Neural cell (in vitro differentiated cells): Measurements from ENCODE around the gene RCN2. TPM values are rescaled to one million over a fixed set of nuclear protein-coding genes. Genes with fewer than 3 reads are reported as not detected.

Experiments used
- H2AFZ ChIP-seq: fragments of 200-600, 300-800 bp; sonication (generic), shearing (Covaris generic); 2 replicates; pipeline ENCODE4 v1.6.0; 2014; ENCODE audit warnings: low read depth, mild to moderate bottlenecking, antibody characterized with exemption, low read length, moderate library complexity
- H3F3A ChIP-seq: fragments of 200-600 bp; shearing (Covaris generic); 2 replicates; pipeline ENCODE4 v1.6.1; 2016; ENCODE audit warnings: mild to moderate bottlenecking, moderate library complexity, mixed read lengths, antibody characterized with exemption, low read length; ENCODE audit not compliant: insufficient read depth, poor library complexity, severe bottlenecking
- H3K27ac ChIP-seq: fragments of 200-600, 300-800 bp; sonication (generic), shearing (Covaris generic); 2 replicates; pipeline ENCODE4 v1.5.1; 2014; ENCODE audit warnings: mild to moderate bottlenecking, low read length, moderate library complexity
- H3K27me3 ChIP-seq: fragments of 300-800, 200-600 bp; sonication (generic), shearing (Covaris generic); 2 replicates; pipeline ENCODE4 v1.6.0; 2014; ENCODE audit warnings: mild to moderate bottlenecking, low read depth, low read length, moderate library complexity; ENCODE audit not compliant: insufficient read depth
- H3K36me3 ChIP-seq: fragments of 300-800, 200-600 bp; sonication (generic), shearing (Covaris generic); 2 replicates; pipeline ENCODE4 v1.5.1; 2014; ENCODE audit warnings: mild to moderate bottlenecking, antibody characterized with exemption, low read length, moderate library complexity; ENCODE audit not compliant: insufficient read depth
- H3K4me2 ChIP-seq: fragments of 300-800, 200-600 bp; sonication (generic), shearing (Covaris generic); 2 replicates; pipeline ENCODE4 v1.6.0; 2014; ENCODE audit warnings: mild to moderate bottlenecking, low read length
- H3K4me3 ChIP-seq: fragments of 300-800, 200-600 bp; sonication (generic), shearing (Covaris generic); 2 replicates; pipeline ENCODE4 v1.5.1; 2014; ENCODE audit warnings: mild to moderate bottlenecking, low read length, moderate library complexity
- H3K79me2 ChIP-seq: fragments of 200-600 bp; shearing (Covaris generic); replicated peaks from 2 replicates; pipeline ENCODE4 v1.6.0; 2014; ENCODE audit warnings: mild to moderate bottlenecking, low read length, moderate library complexity; ENCODE audit not compliant: insufficient read depth
- H3K9ac ChIP-seq: fragments of 300-800, 200-600 bp; sonication (generic), shearing (Covaris generic); 2 replicates; pipeline ENCODE4 v1.6.1; 2016; ENCODE audit warnings: mild to moderate bottlenecking, low read length, mixed read lengths
- H3K9me2 ChIP-seq: fragments of 200-600 bp; shearing (Covaris generic); 2 replicates; pipeline ENCODE4 v1.6.1; 2016; ENCODE audit warnings: mild to moderate bottlenecking, low read length, mixed read lengths; ENCODE audit not compliant: insufficient read depth
- H3K9me3 ChIP-seq: fragments of 200-600, 300-800 bp; sonication (generic), shearing (Covaris generic); 2 replicates; pipeline ENCODE4 v1.6.1; 2016; ENCODE audit warnings: mild to moderate bottlenecking, mixed run types, low read length, moderate library complexity, mixed read lengths
- H4K20me1 ChIP-seq: fragments of 200-600 bp; shearing (Covaris generic); 2 replicates; pipeline ENCODE4 v1.6.1; 2016; ENCODE audit warnings: mild to moderate bottlenecking, mixed run types; ENCODE audit not compliant: insufficient read depth
- CTCF ChIP-seq: fragments of 450-650 bp; IDR thresholded peaks from 2 replicates; pipeline ENCODE4 v1.5.1; 2014; ENCODE audit warnings: antibody characterized with exemption, mild to moderate bottlenecking, moderate library complexity; ENCODE audit not compliant: poor library complexity, severe bottlenecking
- EZH2 ChIP-seq: fragments of 200-600, 300-800 bp; shearing (Covaris generic), sonication (generic); IDR thresholded peaks from 2 replicates; pipeline ENCODE4 v1.6.1; 2014; ENCODE audit warnings: antibody characterized with exemption, low read length, borderline replicate concordance, mild to moderate bottlenecking; ENCODE audit not compliant: insufficient read depth, poor library complexity, severe bottlenecking
- MXI1 ChIP-seq: fragments of 450-650 bp; conservative IDR thresholded peaks from 2 replicates; pipeline ENCODE4 v1.6.1; 2014; ENCODE audit warnings: antibody characterized with exemption, mild to moderate bottlenecking; ENCODE audit not compliant: poor library complexity, severe bottlenecking
- POLR2AphosphoS5 ChIP-seq: IDR thresholded peaks from 2 replicates; pipeline ENCODE4 v1.6.1; 2012
- RAD21 ChIP-seq: fragments of 450-650 bp; conservative IDR thresholded peaks from 2 replicates; pipeline ENCODE4 v1.6.1; 2014; ENCODE audit warnings: antibody characterized with exemption, mild to moderate bottlenecking, moderate library complexity
- REST ChIP-seq: IDR thresholded peaks from 2 replicates; pipeline ENCODE4 v1.6.1; 2012; ENCODE audit warnings: borderline replicate concordance
- TAF1 ChIP-seq: IDR thresholded peaks from 2 replicates; pipeline ENCODE4 v1.6.1; 2012; ENCODE audit warnings: low read depth
- polyA plus RNA-seq: library from polyadenylated mRNA; depleted of rRNA; stranded (reverse); fragments of >200 nt; gene quantifications from 2 replicates; pipeline ENCODE4 v1.2.3, GENCODE V29; 2014

Gene RCN2
- polyA plus RNA-seq, 1 donor from 2014 or later, result 400 TPM

DNA sequence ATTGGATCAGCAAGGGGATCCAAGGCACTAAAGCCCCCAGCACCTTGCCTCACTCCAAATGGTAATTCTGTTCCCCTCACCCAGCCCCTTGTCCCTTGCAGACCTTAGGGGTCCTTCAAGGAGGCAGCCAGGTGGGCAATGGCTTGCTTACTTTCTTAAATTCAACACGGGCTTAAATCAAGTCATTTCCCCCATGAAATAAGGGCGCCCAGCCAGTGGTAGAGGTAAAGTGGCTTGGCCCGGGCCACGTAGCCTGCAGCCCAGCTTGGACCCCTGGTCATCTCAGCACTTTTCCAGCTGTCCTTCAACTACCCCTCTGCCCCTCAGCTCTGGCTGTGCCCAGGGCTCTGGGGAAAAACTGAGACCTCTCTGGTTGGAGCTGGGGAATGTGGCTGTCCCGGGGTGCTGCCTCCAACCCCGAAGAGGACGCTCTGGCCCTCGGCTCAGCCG is 64.6 kb downstream of the RCN2 start:
- Histone ChIP-seq H3K9ac (no peak overlapping the region), H3K9me3 (no peaks in the 10 kb centered on the region), H3K4me2 (no peak overlapping the region), H3K36me3 (no peaks in the 10 kb centered on the region), H4K20me1 (no peaks in the 10 kb centered on the region), H3K4me3 (no peak overlapping the region), H3F3A (no peaks in the 10 kb centered on the region), H3K27me3 (no peaks in the 10 kb centered on the region), H3K27ac (no peak overlapping the region), H2AFZ (no peak overlapping the region), H3K9me2 (no peaks in the 10 kb centered on the region), H3K79me2 (no peaks in the 10 kb centered on the region)
- TF ChIP-seq REST, result no peak
- TF ChIP-seq CTCF, result no peak
- no peak for TF ChIP-seq RAD21
- TF ChIP-seq TAF1, result no peak
- no peak for TF ChIP-seq MXI1
- no peak for TF ChIP-seq EZH2
- no peak for TF ChIP-seq POLR2AphosphoS5

GRCh38 chr15:76996526-76997401 is 65.2 kb downstream of the RCN2 start:
- no peak overlapping the region for H3K9ac ChIP-seq
- no peaks in the 10 kb centered on the region for H3K27me3 ChIP-seq
- H4K20me1 ChIP-seq, result no peaks in the 10 kb centered on the region
- no peaks in the 10 kb centered on the region for H3K9me2 ChIP-seq
- H3K9me3 ChIP-seq, result no peaks in the 10 kb centered on the region
- no peaks in the 10 kb centered on the region for H3F3A ChIP-seq
- no peak overlapping the region for H2AFZ ChIP-seq
- no peak for TF ChIP-seq RAD21
- H3K79me2 ChIP-seq, result no peaks in the 10 kb centered on the region
- H3K4me2 ChIP-seq, result no peak overlapping the region
- H3K4me3 ChIP-seq, result no peak overlapping the region
- H3K27ac ChIP-seq, result no peak overlapping the region
- no peaks in the 10 kb centered on the region for H3K36me3 ChIP-seq
